Measurements from ENCODE around the gene CCDC117.
"Not testable (repeated sequence)": the region's sequence is repeated elsewhere in the genome, so short reads cannot be mapped to it uniquely, and the experiment has no call there.

CCDC117 gene

GRCh38 chr22:28801845-28802594 lies 29.5 kb downstream of the CCDC117 start:
- peak; percentile 74 for DNase-seq (ENCODE audit: low spot score)

- peak; percentile 68 for DNase-seq (ENCODE audit: low spot score)
Observed at GRCh38 chr22:28802595-28803123, 30.2 kb downstream of the CCDC117 start.

- DNase-seq (ENCODE audit: low spot score) = not testable (repeated sequence)
Observed at GRCh38 chr22:28805426-28805825, 32.9 kb downstream of the CCDC117 start.

DNA sequence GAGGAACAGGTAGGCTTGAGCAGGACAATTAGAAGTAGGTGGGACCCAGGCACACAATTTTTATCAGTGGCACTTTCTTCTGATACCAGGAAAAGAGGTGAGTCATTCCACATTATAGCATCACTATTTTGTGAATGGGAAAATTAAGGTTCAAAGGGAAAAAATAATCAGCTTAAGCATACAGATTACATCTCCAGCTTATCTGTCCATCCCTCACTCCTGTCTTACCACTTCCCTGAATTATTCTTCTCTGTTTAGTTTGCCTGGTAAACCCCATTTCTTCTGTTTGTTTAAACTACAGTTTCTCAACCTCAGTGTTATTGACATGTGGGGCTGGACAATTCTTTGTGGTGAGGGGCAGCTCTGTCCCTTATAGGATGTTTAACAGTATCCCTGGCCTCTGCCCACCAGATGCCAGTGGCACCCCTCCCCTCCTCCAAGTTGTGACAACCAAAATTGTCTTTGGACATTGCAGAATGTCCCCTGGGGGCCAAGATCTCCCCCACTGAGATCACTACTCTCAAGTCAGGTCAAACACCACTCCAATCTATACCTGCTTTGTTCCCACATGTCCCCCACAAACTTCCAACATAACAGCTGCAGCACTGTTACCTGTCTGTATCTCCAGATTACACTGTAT lies 36.3 kb downstream of the CCDC117 start:
- no peak for DNase-seq (ENCODE audit: low spot score)

GRCh38 chr22:28810821-28811491 lies 38.5 kb downstream of the CCDC117 start:
- DNase-seq (ENCODE audit: low spot score) = peak; percentile 38

GRCh38 chr22:28812516-28812915 lies 40.0 kb downstream of the CCDC117 start:
- no peak for DNase-seq (ENCODE audit: low spot score)

DNA sequence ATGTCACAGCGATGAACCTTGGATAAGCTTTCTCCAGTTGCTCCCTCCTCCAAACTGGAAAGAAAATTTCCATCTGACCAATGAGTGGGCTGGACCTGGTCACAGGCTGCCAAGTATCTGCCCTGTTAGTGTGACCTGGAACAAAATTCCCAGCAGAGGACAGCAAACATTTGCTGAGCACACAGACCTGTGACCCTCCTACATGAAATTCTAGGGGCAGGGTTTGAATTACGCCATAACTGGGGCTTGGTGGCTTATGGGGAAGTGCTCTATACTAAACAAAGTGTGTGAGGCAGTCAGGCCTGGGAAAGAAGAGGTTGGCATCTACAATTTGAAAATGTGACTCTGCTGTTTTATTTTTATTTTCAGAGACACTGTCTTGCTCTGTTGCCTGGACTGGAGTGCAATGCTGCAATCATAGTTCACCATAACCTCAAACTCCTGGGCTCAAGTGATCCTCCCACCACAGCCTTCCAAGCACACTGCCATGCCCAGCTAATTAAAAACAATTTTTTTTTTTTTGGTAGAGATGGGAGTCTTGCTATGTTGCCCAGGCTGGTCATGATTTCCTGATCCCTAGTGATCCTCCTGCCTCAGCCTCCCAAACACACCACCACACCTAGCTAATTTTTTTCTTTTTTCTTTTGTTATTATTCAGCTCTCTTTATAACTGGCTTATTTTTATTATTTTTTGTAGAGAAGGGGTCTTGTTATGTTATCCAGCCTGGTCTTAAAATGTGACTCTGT lies 41.5 kb downstream of the CCDC117 start:
- DNase-seq (ENCODE audit: low spot score) = peak; percentile 89

- DNase-seq (ENCODE audit: low spot score) = no peak
Observed at GRCh38 chr22:28815111-28815510, 42.6 kb downstream of the CCDC117 start.

DNA sequence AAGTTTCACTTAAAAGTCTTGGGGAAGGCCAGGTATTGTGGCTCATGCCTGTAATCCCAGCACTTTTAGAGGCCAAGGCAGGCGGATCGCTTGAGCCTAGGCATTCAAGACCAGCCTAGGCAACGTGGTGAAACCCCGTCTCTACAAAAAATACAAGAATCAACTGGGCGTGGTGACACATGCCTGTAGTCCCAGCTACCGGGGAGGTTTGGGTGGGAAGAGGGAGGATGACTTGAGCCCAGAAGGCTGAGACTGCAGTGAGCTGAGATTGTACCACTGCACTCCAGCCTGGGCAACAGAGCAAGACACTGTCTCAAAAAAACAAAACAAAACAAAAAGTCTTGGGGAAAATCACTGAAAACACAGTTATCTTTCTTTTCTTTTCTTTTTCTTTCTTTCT lies 43.2 kb downstream of the CCDC117 start:
- DNase-seq (ENCODE audit: low spot score) = no peak

GRCh38 chr22:28817064-28817463 lies 44.6 kb downstream of the CCDC117 start:
- DNase-seq (ENCODE audit: low spot score) = no peak

DNA sequence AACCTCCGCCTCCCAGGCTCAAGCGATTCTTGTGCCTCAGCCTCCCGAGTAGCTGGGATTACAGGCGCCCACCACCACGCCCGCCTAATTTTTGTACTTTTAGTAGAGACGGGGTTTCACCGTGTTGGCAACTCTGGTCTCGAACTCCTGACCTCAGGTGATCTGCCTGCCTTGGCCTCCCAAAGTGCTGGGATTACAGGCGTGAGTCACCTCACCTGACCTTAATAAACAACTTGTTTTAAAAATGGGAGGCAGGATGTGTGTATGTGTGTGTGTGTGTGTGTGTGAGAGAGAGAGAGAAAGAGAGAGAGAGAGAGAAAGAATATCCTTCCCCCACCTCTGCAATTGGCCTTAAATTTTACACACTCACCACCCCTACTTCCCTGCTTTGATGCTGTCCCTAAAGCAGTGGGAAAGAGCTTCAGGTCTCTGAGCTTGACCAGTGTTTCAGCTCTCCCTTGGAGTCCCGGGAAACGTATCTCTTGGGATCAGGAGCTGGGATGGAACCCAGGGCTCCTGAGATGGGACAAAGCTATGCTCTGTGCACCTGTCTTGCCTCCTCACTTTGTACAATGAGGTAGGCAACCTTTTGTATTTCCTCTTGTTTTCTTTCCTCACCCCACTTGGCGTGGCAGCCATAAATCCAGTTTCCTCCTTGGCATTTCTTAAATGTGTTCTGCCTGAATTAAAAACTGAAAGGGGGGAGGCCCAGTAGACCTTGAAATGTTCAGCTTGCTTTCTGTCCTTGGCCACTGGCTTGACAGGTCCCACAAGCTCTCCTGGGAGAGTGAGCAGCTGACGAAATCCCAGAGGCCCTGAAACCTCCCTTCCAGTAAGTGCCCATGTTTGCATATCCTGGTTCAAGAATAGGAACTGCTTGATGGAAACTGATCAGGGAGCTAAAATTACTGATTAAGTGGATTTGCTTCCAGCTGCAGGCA lies 45.7 kb downstream of the CCDC117 start:
- no peak for DNase-seq (ENCODE audit: low spot score)

DNA sequence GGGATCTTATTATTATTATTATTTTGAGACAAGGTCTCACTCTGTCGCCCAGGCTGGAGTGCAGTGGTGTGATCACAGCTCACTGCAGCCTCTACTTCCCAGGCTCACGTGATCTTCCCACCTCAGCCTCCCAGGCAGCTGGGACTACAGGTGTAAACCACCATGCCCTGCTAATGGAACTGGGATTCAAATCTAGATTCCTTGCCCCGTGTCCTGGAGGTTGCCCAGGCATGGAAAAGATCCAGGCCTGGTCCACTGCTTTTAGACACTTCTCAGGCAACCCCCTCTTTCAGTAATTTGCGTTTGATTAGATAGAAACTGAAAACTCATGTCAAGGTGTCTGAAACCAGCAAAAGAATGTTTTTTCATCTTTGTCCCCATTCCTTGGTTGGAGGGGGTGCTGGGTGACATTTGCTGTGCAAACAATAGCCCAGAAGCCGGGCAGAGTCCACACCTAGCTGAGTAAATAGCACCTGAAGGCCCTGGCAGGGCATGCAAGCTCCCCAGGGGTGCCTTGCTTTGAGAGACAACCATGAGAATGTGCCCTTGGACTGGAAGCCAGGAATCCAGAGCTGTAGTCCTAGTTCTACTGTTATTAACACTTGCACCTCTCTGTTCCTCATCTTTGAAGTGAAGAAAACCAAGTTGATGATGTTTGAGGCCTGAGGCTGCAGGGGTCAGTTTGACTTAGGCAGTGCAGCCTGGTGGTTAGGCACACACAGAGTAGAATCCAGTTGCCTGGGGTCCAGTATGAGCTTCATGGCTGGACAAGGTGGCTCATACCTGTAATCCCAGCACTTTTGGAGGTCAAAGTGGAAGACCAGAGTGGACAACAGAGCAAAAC lies 47.0 kb downstream of the CCDC117 start:
- DNase-seq (ENCODE audit: low spot score) = no peak

GRCh38 chr22:28820885-28821284 lies 48.4 kb downstream of the CCDC117 start:
- DNase-seq (ENCODE audit: low spot score) = no peak

- no peak for DNase-seq (ENCODE audit: low spot score)
Observed at GRCh38 chr22:28821452-28821851, 49.0 kb downstream of the CCDC117 start.

DNA sequence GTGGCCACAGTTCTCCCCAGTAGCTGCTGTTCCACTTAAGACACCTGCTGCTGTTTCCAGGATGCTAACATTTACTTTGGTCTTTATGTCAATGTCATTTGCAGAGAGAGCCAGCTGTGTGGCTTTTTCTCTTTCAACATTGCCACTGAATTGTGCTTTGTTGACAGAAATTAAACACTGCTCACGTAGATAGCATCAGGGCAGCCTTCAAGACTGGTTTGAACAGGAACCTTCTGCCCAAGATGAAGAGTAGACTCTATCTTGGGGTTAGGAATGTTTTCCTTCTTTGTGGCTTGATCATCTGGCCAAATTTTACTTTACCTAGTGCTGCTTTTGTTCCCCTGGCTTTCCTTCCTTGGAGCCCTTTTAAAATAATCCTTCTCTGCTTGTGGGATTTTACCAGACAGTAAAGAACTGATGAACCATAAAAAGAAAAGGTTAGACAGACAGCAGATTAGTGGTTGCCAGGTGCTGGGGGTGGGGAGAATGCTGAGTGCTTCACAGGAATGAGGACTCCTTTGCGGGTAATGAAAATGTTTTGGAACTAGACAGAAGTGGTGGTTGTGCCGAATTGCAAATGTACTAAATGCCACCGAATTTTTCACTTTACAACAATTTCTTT lies 50.5 kb downstream of the CCDC117 start:
- DNase-seq (ENCODE audit: low spot score) = peak; percentile 44

- DNase-seq (ENCODE audit: low spot score) = not testable (repeated sequence)
Observed at GRCh38 chr22:28824455-28824854, 52.0 kb downstream of the CCDC117 start.

DNA sequence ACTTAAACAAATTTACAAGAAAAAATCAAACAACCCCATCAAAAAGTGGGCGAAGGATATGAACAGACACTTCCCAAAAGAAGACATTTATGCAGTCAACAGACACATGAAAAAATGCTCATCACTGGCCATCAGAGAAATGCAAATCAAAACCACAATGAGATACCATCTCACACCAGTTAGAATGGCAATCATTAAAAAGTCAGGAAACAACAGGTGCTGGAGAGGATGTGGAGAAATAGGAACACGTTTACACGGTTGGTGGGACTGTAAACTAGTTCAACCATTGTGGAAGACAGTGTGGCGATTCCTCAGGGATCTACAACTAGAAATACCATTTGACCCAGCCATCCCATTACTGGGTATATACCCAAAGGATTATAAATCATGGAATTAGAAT lies 53.9 kb downstream of the CCDC117 start:
- not testable (repeated sequence) for DNase-seq (ENCODE audit: low spot score)

GRCh38 chr22:28826921-28827320 lies 54.4 kb downstream of the CCDC117 start:
- DNase-seq (ENCODE audit: low spot score) = no peak

- DNase-seq (ENCODE audit: low spot score) = peak; percentile 80
Observed at GRCh38 chr22:28829358-28830181, 57.1 kb downstream of the CCDC117 start.

Data from HuH-7 (cell line).